Measurements from ENCODE around the gene SCN3A.

GRCh38 chr2:165147186-165148045 is 56.4 kb downstream of the SCN3A start:
- no peak for TF ChIP-seq RARB (CRISPR knock-in tag; IDR thresholded peaks at IDR 0.05)
- no peak for TF ChIP-seq CREB5 (CRISPR knock-in tag; IDR thresholded peaks at IDR 0.05; ENCODE audit: low read depth)
